Cardiac muscle cell (in vitro differentiated cells and primary cell): Measurements from ENCODE around the gene ZNF107. TPM values are rescaled to one million over a fixed set of nuclear protein-coding genes. Genes with fewer than 3 reads are reported as not detected.
"Not testable (repeated sequence)": the region's sequence is repeated elsewhere in the genome, so short reads cannot be mapped to it uniquely, and the experiment has no call there.

Source experiments
- DNase-seq, 2 donors: peaks; one replicate each; pipeline versions ENCODE4 v3.0.0 to v3.0.0-alpha.2; 2010 to 2017; ENCODE audit warnings: low read depth in 1 of 2, low spot score in 1 of 2
- H3K27ac ChIP-seq: fragments of 200-600 bp; sonication (generic); 2 replicates; pipeline ENCODE4 v1.5.1; 2016
- H3K27me3 ChIP-seq: fragments of 200-600 bp; sonication (generic); 2 replicates; pipeline ENCODE4 v1.6.0; 2016; ENCODE audit warnings: control low read depth
- H3K36me3 ChIP-seq: fragments of 200-600 bp; sonication (generic); 2 replicates; pipeline ENCODE4 v1.5.1; 2016; ENCODE audit warnings: control low read depth
- H3K4me1 ChIP-seq: fragments of 200-600 bp; sonication (generic); 2 replicates; pipeline ENCODE4 v1.8.1; 2017; ENCODE audit warnings: low read depth, mild to moderate bottlenecking, mixed run types
- H3K4me3 ChIP-seq: fragments of 200-600 bp; sonication (generic); 2 replicates; pipeline ENCODE4 v1.5.1; 2016; ENCODE audit warnings: mild to moderate bottlenecking
- H3K9me3 ChIP-seq: fragments of 200-600 bp; sonication (generic); 2 replicates; pipeline ENCODE4 v1.5.1; 2017; ENCODE audit warnings: low read depth, mild to moderate bottlenecking, control low read depth
- CTCF ChIP-seq: IDR thresholded peaks from 2 replicates; pipeline ENCODE4 v1.5.1; 2012; ENCODE audit warnings: low read depth, mild to moderate bottlenecking, low read length
- polyA plus RNA-seq: library from polyadenylated mRNA; unstranded; fragments of >200 nt; fragmentation: Nextera tagmentation; extraction: Ambion mirVana; gene quantifications from 2 replicates; pipeline ENCODE4 v1.2.1, GENCODE V29; 2016
- total RNA-seq: library from RNA; depleted of rRNA; stranded (reverse); fragments of >200 nt; gene quantifications from 2 replicates; pipeline ENCODE4 v1.2.3, GENCODE V29; 2016

The ZNF107 gene
- total and polyA plus RNA-seq, 2 experiments from 2014 or later, result 2.1 to 2.4 TPM

- no peak overlapping the region for H3K27ac ChIP-seq
- TF ChIP-seq CTCF, result no peak
- H3K9me3 ChIP-seq, result no peaks in the 10 kb centered on the region
- no peak for DNase-seq
- no peaks in the 10 kb centered on the region for H3K36me3 ChIP-seq
- H3K4me1 ChIP-seq, result no peaks in the 10 kb centered on the region
- H3K27me3 ChIP-seq, result no peaks in the 10 kb centered on the region
- no peak overlapping the region for H3K4me3 ChIP-seq
Observed at GRCh38 chr7:64729089-64729848, 63.3 kb downstream of the ZNF107 start.

GRCh38 chr7:64733550-64734240 lies 67.8 kb downstream of the ZNF107 start:
- no peaks in the 10 kb centered on the region for H3K36me3 ChIP-seq

GRCh38 chr7:64736575-64736974 lies 70.6 kb downstream of the ZNF107 start:
- Histone ChIP-seq H3K4me1 (no peaks in the 10 kb centered on the region), H3K9me3 (no peaks in the 10 kb centered on the region), H3K36me3 (no peaks in the 10 kb centered on the region), H3K27ac (no peak overlapping the region), H3K4me3 (no peak overlapping the region), H3K27me3 (no peaks in the 10 kb centered on the region)
- no peak for DNase-seq
- no peak for TF ChIP-seq CTCF

More at GRCh38 chr7:64733550-64734240, 67.8 kb downstream of the ZNF107 start:
- DNase-seq, result no peak
- Histone ChIP-seq H3K27me3 (no peaks in the 10 kb centered on the region), H3K4me1 (no peaks in the 10 kb centered on the region), H3K27ac (no peak overlapping the region), H3K9me3 (no peaks in the 10 kb centered on the region), H3K4me3 (no peak overlapping the region)
- TF ChIP-seq CTCF, result no peak

GRCh38 chr7:64738403-64738802 lies 72.5 kb downstream of the ZNF107 start:
- not testable (repeated sequence) for H3K36me3 ChIP-seq, H3K9me3 ChIP-seq, H3K4me3 ChIP-seq, H3K4me1 ChIP-seq, DNase-seq, H3K27ac ChIP-seq, H3K27me3 ChIP-seq

- H3K4me3 ChIP-seq, H3K36me3 ChIP-seq, H3K27me3 ChIP-seq, H3K27ac ChIP-seq, DNase-seq, H3K9me3 ChIP-seq, H3K4me1 ChIP-seq: not testable (repeated sequence)
Observed at GRCh38 chr7:64738953-64739352, 73.0 kb downstream of the ZNF107 start.

- H3K4me3 ChIP-seq, result no peak overlapping the region
- no peak for TF ChIP-seq CTCF
- no peak for DNase-seq
- no peaks in the 10 kb centered on the region for H3K36me3 ChIP-seq
- no peaks in the 10 kb centered on the region for H3K4me1 ChIP-seq
- H3K27me3 ChIP-seq, result no peaks in the 10 kb centered on the region
- H3K9me3 ChIP-seq, result peaks cover 4% of the 10 kb centered on the region
- H3K27ac ChIP-seq, result no peak overlapping the region
Observed at GRCh38 chr7:64744680-64745079, 78.7 kb downstream of the ZNF107 start.
